Measurements from ENCODE around the gene DEFB116.
A peak's percentile ranks its signal among the peaks of the same experiment; 100 is the strongest.

DEFB116 gene

GRCh38 chr20:31274441-31274840 lies 33.9 kb downstream of the DEFB116 start:
- no peak for DNase-seq (ENCODE audit: low spot score)
- no peak overlapping the region for H3K27ac ChIP-seq
- TF ChIP-seq CTCF (conservative IDR thresholded peaks at IDR 0.05; ENCODE audit: low read depth), result no peak
- ChIA-PET CTCF (interaction anchor here (1.1 kb wide), 1 partner anchor 24 kb away, joined by 3 read pairs; no protein-coding TSS in a partner anchor), POLR2A (ENCODE audit: low non-redundant PET) (no interaction called here)

GRCh38 chr20:31260326-31260932 lies 48.0 kb downstream of the DEFB116 start:
- POLR2A ChIA-PET (ENCODE audit: low non-redundant PET), result no interaction called here
- DNase-seq (ENCODE audit: low spot score), result peak; percentile 48
- no peak overlapping the region for H3K27ac ChIP-seq
- peak; percentile 83 for TF ChIP-seq CTCF (conservative IDR thresholded peaks at IDR 0.05; ENCODE audit: low read depth)
- CTCF ChIA-PET, result interaction anchor here (0.6 to 1.5 kb wide), 4 partner anchors 17 to 1727 kb away, joined by 3 to 7 read pairs (median 3); no protein-coding TSS in a partner anchor

- no peak within 1 kb of the TSS for H3K27ac ChIP-seq
- POLR2A ChIA-PET (ENCODE audit: low non-redundant PET), result interaction anchor here (0.7 kb wide), 1 partner anchor 54 kb away, joined by 3 read pairs; no protein-coding TSS in a partner anchor
- no peak for DNase-seq (ENCODE audit: low spot score)
- CTCF ChIA-PET, result no interaction called here
- no peak for TF ChIP-seq CTCF (conservative IDR thresholded peaks at IDR 0.05; ENCODE audit: low read depth)
These were observed 51.0 kb downstream of the DEFB116 start, which contains the start of gene DEFB115 for GRCh38 chr20:31257364-31257763. Gene DEFB115 (plus strand): TSS chr20:31257664. CDS start chr20:31257664, 0 bp downstream.

GRCh38 chr20:31256959-31257358 lies 51.4 kb downstream of the DEFB116 start:
- no peak for TF ChIP-seq CTCF (conservative IDR thresholded peaks at IDR 0.05; ENCODE audit: low read depth)
- ChIA-PET POLR2A (ENCODE audit: low non-redundant PET) (interaction anchor here (0.7 kb wide), 1 partner anchor 54 kb away, joined by 3 read pairs; no protein-coding TSS in a partner anchor), CTCF (no interaction called here)
- DNase-seq (ENCODE audit: low spot score), result no peak
- H3K27ac ChIP-seq, result no peak overlapping the region

Data from RWPE1 (cell line).